Measurements from ENCODE around the gene IGFALS.

GRCh38 chr16:1787322-1788094 lies 6.0 kb downstream of the IGFALS start:
- TF ChIP-seq CTCF (IDR thresholded peaks at IDR 0.05; ENCODE audit: insufficient read depth, low read length, poor library complexity, severe bottlenecking) (no peak), EZH2phosphoT487 (conservative IDR thresholded peaks at IDR 0.05; ENCODE audit: low read length) (no peak)
